ENCODE measurements around the gene GCK.

Gene GCK

GRCh38 chr7:44222074-44222473 lies 32.8 kb upstream of the GCK start:
- no peak for ATAC-seq

- ATAC-seq = no peak
Observed at GRCh38 chr7:44221231-44221791, 32.1 kb upstream of the GCK start.

- no peak for ATAC-seq
Observed at GRCh38 chr7:44220358-44221112, 31.3 kb upstream of the GCK start.

GRCh38 chr7:44220046-44220357 lies 30.8 kb upstream of the GCK start:
- ATAC-seq = no peak

GRCh38 chr7:44219371-44220045 lies 30.3 kb upstream of the GCK start:
- ATAC-seq = no peak

GRCh38 chr7:44218418-44219201 lies 29.4 kb upstream of the GCK start:
- ATAC-seq = no peak

- ATAC-seq = no peak
Observed at GRCh38 chr7:44217852-44218402, 28.7 kb upstream of the GCK start.

GRCh38 chr7:44217223-44217714 lies 28.0 kb upstream of the GCK start:
- ATAC-seq = no peak

- no peak for ATAC-seq
Observed at GRCh38 chr7:44216521-44217222, 27.4 kb upstream of the GCK start.

GRCh38 chr7:44216019-44216418 lies 26.8 kb upstream of the GCK start:
- ATAC-seq = no peak

- peak in 1 of 2 donors; percentile 17 for ATAC-seq
Observed at GRCh38 chr7:44215531-44215930, 26.3 kb upstream of the GCK start.

- ATAC-seq = no peak
Observed at GRCh38 chr7:44213877-44214388, 24.7 kb upstream of the GCK start.

GRCh38 chr7:44213206-44213876 lies 24.1 kb upstream of the GCK start:
- no peak for ATAC-seq

GRCh38 chr7:44212581-44213184 lies 23.4 kb upstream of the GCK start:
- ATAC-seq = no peak

- no peak for ATAC-seq
Observed at GRCh38 chr7:44212018-44212417, 22.8 kb upstream of the GCK start.

GRCh38 chr7:44211126-44211675 lies 22.0 kb upstream of the GCK start:
- ATAC-seq = no peak

GRCh38 chr7:44210107-44210506 lies 20.9 kb upstream of the GCK start:
- no peak for ATAC-seq

- ATAC-seq = no peak
Observed at GRCh38 chr7:44208085-44208484, 18.8 kb upstream of the GCK start.

- no peak for ATAC-seq
Observed at GRCh38 chr7:44206008-44206407, 16.8 kb upstream of the GCK start.

GRCh38 chr7:44201813-44202212 lies 12.6 kb upstream of the GCK start:
- no peak for ATAC-seq
